ENCODE measurements around the gene SNRPA1.

SNRPA1 gene

GRCh38 chr15:101318147-101318819 is 23.2 kb upstream of the SNRPA1 start:
- no peak for DNase-seq

- no peak for DNase-seq
Measured at GRCh38 chr15:101317336-101317872, 22.4 kb upstream of the SNRPA1 start.

- DNase-seq = no peak
Measured at GRCh38 chr15:101316529-101316928, 21.5 kb upstream of the SNRPA1 start.

GRCh38 chr15:101315736-101316135 is 20.7 kb upstream of the SNRPA1 start:
- no peak for DNase-seq

GRCh38 chr15:101314336-101315125 is 19.5 kb upstream of the SNRPA1 start:
- DNase-seq = no peak

- DNase-seq = no peak
Measured at GRCh38 chr15:101313041-101313761, 18.2 kb upstream of the SNRPA1 start.

- DNase-seq = no peak
Measured at GRCh38 chr15:101310508-101310907, 15.5 kb upstream of the SNRPA1 start.

- no peak for DNase-seq
Measured at GRCh38 chr15:101310161-101310480, 15.1 kb upstream of the SNRPA1 start.

GRCh38 chr15:101309436-101310160 is 14.6 kb upstream of the SNRPA1 start:
- DNase-seq = no peak

- no peak for DNase-seq
Measured at GRCh38 chr15:101308604-101309435, 13.8 kb upstream of the SNRPA1 start.

- no peak for DNase-seq
Measured at GRCh38 chr15:101307897-101308603, 13.0 kb upstream of the SNRPA1 start.

- no peak for DNase-seq
Measured at GRCh38 chr15:101307048-101307896, 12.2 kb upstream of the SNRPA1 start.

- DNase-seq = no peak
Measured at GRCh38 chr15:101306341-101307047, 11.4 kb upstream of the SNRPA1 start.

- no peak for DNase-seq
Measured at GRCh38 chr15:101305820-101306255, 10.8 kb upstream of the SNRPA1 start.

- DNase-seq = no peak
Measured at GRCh38 chr15:101303408-101303807, 8.4 kb upstream of the SNRPA1 start.

GRCh38 chr15:101296418-101297405 is 1.7 kb upstream of the SNRPA1 start:
- DNase-seq = no peak

GRCh38 chr15:101295607-101296161 is 636 bp upstream of the SNRPA1 start:
- DNase-seq = no peak

- no peak for DNase-seq
Measured at GRCh38 chr15:101293122-101293521, 1.9 kb downstream of the SNRPA1 start.

Measured in CD4-positive, alpha-beta T cell treated with Interleukin-10 for 1 hour (primary cell).